Left lung (tissue), 10 donors: Measurements from ENCODE around the gene KCNT1. TPM values are rescaled to one million over a fixed set of nuclear protein-coding genes. Genes with fewer than 3 reads are reported as not detected.

ENCODE experiments used
- ATAC-seq: fragments of 200-7000 bp; cut with Tn5 transposase; one replicate; pipeline ENCODE4 v1.9.1; 2020; ENCODE audit warnings: moderate library complexity
- DNase-seq, 4 donors: peaks; one replicate each; pipeline ENCODE4 v3.0.0-alpha.2; 2013 to 2020
- H3K27ac ChIP-seq, 2 donors: fragments of 200-600 bp; sonication (generic) in 1 of 2; one replicate each; pipeline versions ENCODE4 v1.5.0 to v1.8.0; 2020 to 2021
- H3K27me3 ChIP-seq, 2 donors: fragments of 200-600 bp; sonication (generic) in 1 of 2; one replicate each; pipeline versions ENCODE4 v1.5.0 to v1.8.0; 2020 to 2021
- H3K36me3 ChIP-seq, 2 donors: fragments of 200-600 bp; sonication (generic) in 1 of 2; one replicate each; pipeline versions ENCODE4 v1.5.0 to v1.8.0; 2020 to 2021
- H3K4me1 ChIP-seq, 2 donors: fragments of 200-600 bp; one replicate each; pipeline ENCODE4 v1.8.0; 2021
- H3K4me3 ChIP-seq, 2 donors: fragments of 200-600 bp; sonication (generic) in 1 of 2; one replicate each; pipeline versions ENCODE4 v1.5.0 to v1.8.0; 2020 to 2021; ENCODE audit warnings: mild to moderate bottlenecking in 1 of 2
- H3K9me3 ChIP-seq, 2 donors: fragments of 200-600 bp; sonication (generic) in 1 of 2; one replicate each; pipeline versions ENCODE4 v1.5.0 to v1.8.0; 2020 to 2021
- CTCF ChIP-seq, 2 donors: fragments of 200-600 bp; sonication (generic) in 1 of 2; IDR thresholded peaks; one replicate each; pipeline versions ENCODE4 v1.5.0 to v1.8.0; 2021; ENCODE audit warnings: antibody characterized with exemption in 2 of 2
- intact Hi-C, 2 donors: fragments of 100-400 bp; cut with DNase I; formaldehyde crosslinking; loops; one replicate each; pipeline versions ENCODE4 v1.11.2 to v1.14.2; 2022
- polyA plus RNA-seq, 6 donors: library from polyadenylated mRNA; unstranded; fragments of 120-200 nt; gene quantifications; one replicate each; pipeline ENCODE4 v1.2.1, GENCODE V29; 2013; ENCODE audit not compliant: insufficient read length in 6 of 6
- total RNA-seq, 2 donors: library from RNA; stranded (reverse); fragmentation: NEBNext Ultra II Directional; extraction: Animal tissue kit (Norgen Biotek cat#: 25700); gene quantifications; one replicate each; pipeline ENCODE4 v1.2.1, GENCODE V29; 2021
- donor health status: DM: no; HTN: yes; CAD: no.
- donor health status: DM: no; HTN: no; CAD: no.

Gene KCNT1
- total and polyA plus RNA-seq, 8 donors: 0.26 to 0.89 (median 0.41) TPM

GRCh38 chr9:135773530-135774238, 71.7 kb downstream of the KCNT1 start:
- Histone ChIP-seq H3K36me3 (no peaks in the 10 kb centered on the region), H3K4me3 (no peak overlapping the region), H3K27ac (no peak overlapping the region), H3K9me3 (no peaks in the 10 kb centered on the region), H3K27me3 (peaks cover 0 to 43% of the 10 kb centered on the region in 2 donors), H3K4me1 (no peaks in the 10 kb centered on the region)
- no peak for ATAC-seq
- intact Hi-C loops: no loop called here
- TF ChIP-seq CTCF (IDR thresholded peaks at IDR 0.05): no peak
- no peak for DNase-seq

- H3K36me3 ChIP-seq: no peaks in the 10 kb centered on the region
- DNase-seq: no peak
- no peak for TF ChIP-seq CTCF (IDR thresholded peaks at IDR 0.05)
- intact Hi-C loops: no loop called here
- H3K9me3 ChIP-seq: no peaks in the 10 kb centered on the region
- H3K4me1 ChIP-seq: no peaks in the 10 kb centered on the region
- no peak overlapping the region for H3K27ac ChIP-seq
- H3K4me3 ChIP-seq: no peak overlapping the region
- no peak for ATAC-seq
- H3K27me3 ChIP-seq: peaks cover 0 to 42% of the 10 kb centered on the region in 2 donors
Measured at GRCh38 chr9:135774239-135774747, 72.3 kb downstream of the KCNT1 start.

- Histone ChIP-seq H3K36me3 (no peaks in the 10 kb centered on the region), H3K4me1 (no peaks in the 10 kb centered on the region), H3K27me3 (peaks cover 0 to 36% of the 10 kb centered on the region in 2 donors), H3K9me3 (no peaks in the 10 kb centered on the region), H3K27ac (no peak overlapping the region), H3K4me3 (no peak overlapping the region)
- TF ChIP-seq CTCF (IDR thresholded peaks at IDR 0.05): no peak
- no peak for DNase-seq
- ATAC-seq: no peak
- intact Hi-C loops: no loop called here
Measured at GRCh38 chr9:135774794-135775525, 73.0 kb downstream of the KCNT1 start.

- no peak overlapping the region for H3K27ac ChIP-seq
- no peaks in the 10 kb centered on the region for H3K9me3 ChIP-seq
- no peak for DNase-seq
- no peak for TF ChIP-seq CTCF (IDR thresholded peaks at IDR 0.05)
- H3K27me3 ChIP-seq: peaks cover 0 to 33% of the 10 kb centered on the region in 2 donors
- intact Hi-C loops: no loop called here
- no peaks in the 10 kb centered on the region for H3K36me3 ChIP-seq
- no peaks in the 10 kb centered on the region for H3K4me1 ChIP-seq
- no peak for ATAC-seq
- H3K4me3 ChIP-seq: no peak overlapping the region
Measured at GRCh38 chr9:135775911-135776310, 73.9 kb downstream of the KCNT1 start.

GRCh38 chr9:135776893-135777622, 75.1 kb downstream of the KCNT1 start:
- Histone ChIP-seq H3K36me3 (no peaks in the 10 kb centered on the region), H3K4me3 (no peak overlapping the region), H3K27ac (no peak overlapping the region), H3K9me3 (no peaks in the 10 kb centered on the region), H3K4me1 (no peaks in the 10 kb centered on the region), H3K27me3 (peaks cover 0 to 25% of the 10 kb centered on the region in 2 donors)
- no peak for DNase-seq
- TF ChIP-seq CTCF (IDR thresholded peaks at IDR 0.05): no peak
- intact Hi-C loops: no loop called here
- no peak for ATAC-seq
